NK-92 treated with Interleukin-12 subunit alpha and Interleukin-12 subunit beta, amount 100 ng/mL, for 24 hours (cell line): ENCODE measurements around the gene MDFI.
A peak's percentile ranks its signal among the peaks of the same experiment; 100 is the strongest.

Experiments
- DNase-seq: peaks from one replicate; lab custom pipeline; 2025; lab: John Stamatoyannopoulos, UW

MDFI gene

GRCh38 chr6:41672816-41673703, 34.8 kb downstream of the MDFI start:
- DNase-seq = no peak

GRCh38 chr6:41673704-41674000, 35.4 kb downstream of the MDFI start:
- no peak for DNase-seq

DNA sequence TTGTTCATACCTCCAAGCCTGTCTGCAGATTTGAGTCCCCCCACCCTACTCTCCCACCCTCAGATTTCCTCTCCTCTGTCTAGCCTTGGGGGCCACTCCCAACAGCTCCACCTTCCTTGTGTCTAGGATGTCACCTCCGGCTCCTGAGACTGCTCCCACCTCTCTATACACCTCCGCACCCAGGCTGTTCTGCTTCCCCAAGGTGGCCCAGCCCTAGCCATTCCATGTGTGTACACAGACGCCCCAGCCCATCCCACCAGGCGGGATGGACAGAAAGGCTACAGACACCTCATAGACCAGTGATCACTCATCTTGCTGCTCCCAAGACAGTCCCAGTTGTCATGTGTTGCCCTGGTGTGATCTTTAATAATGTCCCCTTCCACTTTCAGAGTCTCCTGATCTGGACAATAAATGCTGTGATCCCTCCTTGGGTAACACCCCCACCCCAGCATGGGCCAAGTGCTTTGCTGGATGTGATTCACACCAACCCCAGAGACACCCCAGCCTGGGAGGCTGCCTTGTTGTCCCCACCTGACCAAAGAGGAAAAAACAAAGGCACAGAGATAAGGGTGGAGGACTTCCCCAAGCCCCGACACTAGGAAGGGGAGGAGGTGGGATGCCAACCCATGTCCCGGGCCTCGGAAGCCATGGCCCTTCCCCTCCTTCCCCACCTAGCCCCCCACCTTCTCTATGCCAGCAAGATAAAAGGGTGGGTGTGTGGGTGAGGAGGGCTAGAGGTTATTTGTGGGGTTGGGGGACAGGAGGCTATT, 36.1 kb downstream of the MDFI start:
- no peak for DNase-seq

GRCh38 chr6:41675176-41675775, 37.0 kb downstream of the MDFI start:
- no peak for DNase-seq

DNA sequence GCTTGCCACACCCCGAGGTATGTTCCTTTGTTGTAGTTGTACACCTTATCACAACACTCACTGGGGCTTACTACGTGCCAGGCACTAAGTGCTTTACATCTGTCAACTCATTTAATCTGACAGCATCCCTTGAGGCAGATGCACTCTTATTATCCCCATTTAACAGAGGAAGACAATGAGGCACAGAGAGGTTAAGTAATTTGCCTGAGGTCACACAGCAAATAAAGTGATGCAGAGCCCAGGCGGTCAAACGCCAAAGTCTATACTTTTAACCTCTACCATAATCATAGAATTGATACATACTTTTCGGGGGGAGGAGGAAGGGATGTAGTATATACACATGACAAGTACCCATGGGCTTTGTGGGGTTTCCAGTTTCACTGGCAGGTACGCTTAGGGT, 37.7 kb downstream of the MDFI start:
- DNase-seq = no peak

DNA sequence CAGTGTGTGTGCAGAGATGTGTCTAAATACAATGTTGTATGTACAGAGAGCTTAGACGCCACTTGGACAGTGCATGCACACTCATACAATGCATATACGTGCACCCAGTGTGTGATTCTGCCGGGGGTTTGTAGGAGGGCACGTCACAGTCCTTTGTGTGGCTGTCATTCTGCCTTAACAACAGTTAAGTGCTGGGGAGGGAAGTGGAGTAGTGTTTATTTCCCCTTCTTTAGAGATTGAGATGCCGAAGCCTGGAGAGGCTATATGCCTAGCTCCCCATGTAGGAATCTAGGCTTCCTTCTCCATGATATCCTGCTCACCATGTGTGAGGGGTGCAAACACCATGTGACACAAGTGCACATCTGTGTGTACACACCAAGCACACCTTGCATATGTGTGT, 38.2 kb downstream of the MDFI start:
- no peak for DNase-seq

- no peak for DNase-seq
Measured at GRCh38 chr6:41677124-41677921, 39.1 kb downstream of the MDFI start.

- no peak for DNase-seq
Measured at GRCh38 chr6:41678511-41679084, 40.3 kb downstream of the MDFI start.

DNA sequence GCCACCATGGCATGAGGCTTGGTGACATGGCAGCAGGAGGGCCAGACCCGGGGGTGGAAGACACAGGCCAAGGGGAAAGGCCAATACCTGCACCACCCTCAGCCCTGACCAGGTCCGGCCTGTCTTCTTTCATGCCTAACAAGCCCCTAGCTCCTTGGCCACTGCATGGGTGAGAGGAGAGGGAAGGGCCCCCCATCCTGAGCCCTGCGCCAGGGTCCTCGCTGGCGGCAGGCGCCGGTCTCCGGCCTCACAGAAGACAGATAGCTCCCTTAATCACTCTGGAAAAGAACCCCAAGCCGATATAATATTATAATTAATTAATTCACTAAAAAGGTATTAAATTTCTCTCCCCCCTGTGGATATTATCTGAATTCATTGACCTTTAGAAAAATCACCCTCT, 41.4 kb downstream of the MDFI start:
- DNase-seq = no peak

DNA sequence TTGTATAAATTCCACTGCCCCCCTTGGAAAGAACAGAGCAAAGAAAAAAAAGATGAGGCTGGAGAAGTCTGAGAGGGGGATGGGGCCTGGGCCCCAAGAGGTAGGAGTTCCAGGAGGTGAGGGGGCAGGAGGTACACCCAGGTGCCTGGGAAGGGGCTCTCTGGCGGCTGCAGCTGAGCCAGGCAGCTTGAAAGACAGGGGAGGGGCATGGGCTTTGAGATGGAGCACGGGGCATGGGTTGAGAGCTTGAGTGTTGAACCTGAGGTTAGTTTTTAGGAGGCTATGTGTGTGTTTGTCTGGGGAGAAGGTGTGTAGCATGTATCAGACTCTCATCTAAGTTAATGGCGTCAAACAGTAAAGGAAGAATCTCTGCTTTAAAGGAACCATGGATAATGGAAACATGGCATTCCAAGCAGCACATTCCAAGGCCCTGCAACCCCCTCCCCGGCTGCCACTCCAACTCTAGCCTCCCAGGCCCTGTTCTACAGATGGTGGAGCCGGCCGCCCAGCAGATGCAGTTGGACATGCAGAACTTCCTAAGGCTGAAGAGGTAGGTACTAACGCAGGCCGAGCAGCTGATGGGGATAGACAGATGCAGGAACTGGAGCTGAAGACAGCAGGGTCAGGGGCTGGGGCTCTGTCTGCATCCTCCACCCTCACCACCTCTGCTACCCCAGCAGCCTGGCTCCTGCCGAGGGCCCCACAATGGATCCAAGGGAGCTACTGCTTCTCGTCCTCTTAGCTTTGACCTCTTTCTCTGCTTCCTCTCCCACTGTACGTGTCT, 42.1 kb downstream of the MDFI start:
- DNase-seq = no peak

DNA sequence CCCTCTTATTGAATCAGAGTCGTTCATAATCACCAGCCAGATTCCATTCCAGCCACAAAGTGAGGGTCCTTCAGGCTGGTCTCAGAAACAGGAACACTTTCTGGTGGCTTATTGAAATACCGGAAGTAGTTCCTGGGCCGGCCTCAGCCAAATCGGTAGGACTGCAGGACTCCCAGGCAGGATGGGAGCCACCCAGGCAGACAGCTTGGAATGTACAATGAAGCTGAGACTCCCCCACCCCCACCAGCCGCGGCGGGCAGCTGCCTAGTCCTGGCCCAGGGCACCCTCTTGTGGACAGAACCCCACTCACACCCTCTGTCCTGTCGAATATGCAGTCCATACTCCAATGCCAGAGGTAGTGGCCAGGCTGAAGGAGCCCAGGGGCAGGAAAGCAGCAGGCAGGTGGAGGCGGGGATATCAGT, 43.8 kb downstream of the MDFI start:
- DNase-seq = peak; percentile 66

DNA sequence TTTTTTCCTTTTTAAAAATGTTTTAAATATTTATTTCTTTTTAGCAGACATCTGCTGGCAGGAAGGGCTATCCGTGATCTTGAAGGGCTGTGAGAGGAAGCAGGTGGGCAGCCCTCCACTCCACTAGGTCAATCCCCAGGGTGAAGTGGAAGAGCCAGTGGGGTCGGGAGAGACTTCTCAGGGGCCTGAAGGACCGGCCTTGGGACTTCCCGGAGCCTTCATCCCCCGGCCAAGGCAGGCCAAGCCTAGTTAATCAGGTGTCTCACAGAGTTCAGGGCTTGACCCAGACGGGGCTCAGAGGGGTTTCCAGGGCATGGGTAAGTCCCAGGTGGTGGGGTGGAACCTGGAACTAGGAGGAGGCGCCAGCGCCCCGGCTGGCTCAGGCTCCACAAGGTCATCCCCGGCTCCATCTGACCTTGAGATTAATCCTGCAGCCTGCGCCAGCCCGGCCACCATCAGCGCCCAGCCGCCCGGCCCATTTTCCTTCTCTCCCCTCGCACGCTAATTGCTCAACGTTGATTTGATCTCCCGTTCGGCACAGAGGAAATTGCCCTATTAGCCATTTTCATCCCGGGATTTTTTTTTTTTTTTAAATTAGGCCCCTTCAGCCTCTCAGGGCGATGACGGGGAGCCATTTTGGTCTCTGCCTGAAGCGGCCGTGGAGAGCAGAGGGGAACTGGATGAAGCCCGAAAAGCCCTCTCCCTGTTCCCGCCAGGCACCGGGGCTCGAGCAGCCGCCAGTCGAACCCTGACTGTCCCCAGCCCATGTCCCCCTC, 44.4 kb downstream of the MDFI start:
- no peak for DNase-seq

DNA sequence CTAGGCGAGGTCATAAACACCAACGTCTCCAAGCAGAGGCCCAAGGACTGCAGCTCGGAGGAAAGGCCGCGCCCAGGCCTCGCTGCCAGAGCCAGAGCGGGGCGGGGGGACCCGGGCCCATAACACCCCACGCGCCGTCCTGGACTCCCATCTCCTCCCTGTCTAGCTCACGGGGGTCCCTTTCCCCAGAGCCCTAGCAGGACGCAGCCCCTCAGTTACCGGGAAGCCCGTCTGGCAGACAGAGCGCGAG, 44.9 kb downstream of the MDFI start:
- no peak for DNase-seq

DNA sequence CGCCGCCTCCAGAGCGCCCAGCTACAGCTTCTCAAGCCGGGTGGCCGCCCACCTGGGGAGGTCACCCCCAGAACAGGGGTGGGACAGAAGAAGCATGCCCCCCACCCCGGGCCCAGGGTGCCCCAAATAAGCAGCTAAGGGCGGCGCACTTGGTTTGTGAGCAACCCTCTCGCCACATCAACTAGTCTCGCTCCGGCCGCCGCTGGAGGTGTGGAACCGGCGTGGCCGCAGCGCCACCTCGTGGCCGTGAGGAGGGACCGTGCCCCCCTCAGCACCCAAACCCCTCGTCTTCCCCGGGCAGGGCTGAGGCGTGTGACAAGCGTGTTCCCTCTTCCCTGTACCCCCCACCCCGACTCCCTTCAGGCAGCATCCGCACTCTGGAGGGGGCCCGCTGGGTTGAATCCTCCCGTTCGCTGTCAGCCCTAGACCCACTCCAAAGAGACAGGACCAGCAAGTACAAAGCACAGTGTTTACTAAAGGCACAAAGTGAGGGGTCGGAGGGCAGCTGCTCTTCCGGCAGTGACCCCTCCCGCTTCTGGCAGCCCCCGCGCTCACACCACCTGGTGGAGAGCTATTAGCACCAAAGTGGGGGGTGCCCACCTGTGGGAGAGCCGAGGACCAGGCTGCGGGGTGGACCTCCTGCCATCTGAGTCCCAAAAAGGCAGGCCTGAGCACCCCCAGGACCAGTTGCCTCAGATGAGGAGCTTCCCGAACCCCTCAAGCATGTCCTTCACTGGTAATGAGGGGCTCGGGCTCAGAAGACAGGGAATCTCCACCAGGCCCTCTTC, 45.4 kb downstream of the MDFI start:
- peak; percentile 51 for DNase-seq

DNA sequence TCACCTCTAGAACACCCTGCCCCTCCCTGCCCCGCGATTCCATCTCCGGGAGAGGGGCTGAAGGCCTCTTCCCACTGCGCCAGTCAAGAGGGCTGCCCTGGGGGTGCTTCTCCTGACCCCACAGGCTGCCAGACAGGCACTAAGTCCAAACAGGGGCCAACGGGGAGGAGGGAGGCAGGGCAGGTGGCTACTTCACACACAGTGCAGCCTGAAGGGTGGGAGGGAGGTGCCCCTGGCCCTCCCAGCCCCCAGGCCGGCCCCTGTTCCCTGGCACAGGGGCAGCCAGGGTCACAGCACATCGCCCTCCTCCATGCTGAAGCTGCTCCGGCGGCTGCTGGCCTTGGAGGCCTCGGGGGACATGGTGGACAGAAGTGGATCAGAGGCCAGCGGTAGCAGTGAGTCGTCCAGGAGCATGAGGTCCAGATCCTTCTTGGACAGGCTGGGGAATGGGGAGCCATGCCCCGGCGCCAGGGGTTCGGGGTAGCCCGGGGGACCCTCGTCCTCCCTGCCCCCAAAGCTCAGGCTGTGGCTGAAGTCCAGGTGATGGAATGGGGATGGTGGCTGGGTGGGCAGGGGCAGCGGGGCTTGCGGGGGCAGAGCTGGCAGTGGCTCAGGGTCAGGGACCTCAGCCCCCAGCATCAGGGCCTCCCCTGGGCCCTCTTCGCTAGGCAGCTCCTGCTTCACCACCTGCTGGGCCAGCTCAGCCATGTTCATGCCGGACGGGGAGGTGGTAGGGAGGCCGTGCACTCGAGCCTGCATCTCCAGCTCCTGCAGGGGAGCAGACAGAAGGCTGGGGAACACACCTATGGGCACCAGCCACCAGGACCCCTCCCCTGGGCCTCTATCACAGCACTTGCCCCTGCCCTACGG, 46.3 kb downstream of the MDFI start:
- no peak for DNase-seq

- DNase-seq = no peak
Measured at GRCh38 chr6:41685641-41686380, 47.5 kb downstream of the MDFI start.

DNA sequence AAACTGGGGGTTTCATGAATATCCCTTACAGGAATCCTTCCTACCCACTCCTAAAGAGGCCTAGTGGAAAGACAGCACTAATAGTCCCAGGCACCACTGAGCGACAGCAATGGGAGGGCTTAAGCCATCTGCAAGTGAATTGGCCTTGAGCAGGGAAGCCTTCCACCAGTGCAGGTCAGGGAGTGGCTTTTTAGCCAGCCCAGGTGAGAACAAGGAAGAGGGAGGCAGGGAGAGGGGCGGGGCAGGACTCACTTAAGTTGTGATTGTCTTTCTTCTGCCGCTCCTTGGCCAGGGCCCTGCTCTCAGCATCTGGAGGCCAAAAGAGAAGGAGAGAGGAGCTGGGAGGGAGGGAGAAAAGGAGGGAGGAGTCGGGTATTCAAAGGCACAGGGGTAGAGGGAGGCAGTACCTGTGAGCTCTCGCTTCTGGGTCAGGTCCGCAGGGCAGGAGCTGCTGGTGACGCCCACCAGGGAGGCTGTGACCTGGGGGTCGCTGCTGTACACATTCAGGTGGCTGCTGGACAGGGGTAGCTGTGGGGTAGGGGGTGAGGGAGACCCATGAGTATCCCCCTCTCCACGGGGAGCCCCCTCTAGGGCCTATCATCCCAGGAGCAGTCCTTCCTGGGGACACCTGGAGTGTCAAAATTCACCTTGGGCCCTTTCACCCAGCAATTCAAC, 49.4 kb downstream of the MDFI start:
- DNase-seq = no peak
